HG03575 (cell line): Measurements from ENCODE around the gene PLPPR3.
"Not testable (repeated sequence)": the region's sequence is repeated elsewhere in the genome, so short reads cannot be mapped to it uniquely, and the experiment has no call there.

ENCODE experiments used
- ATAC-seq: cut with Tn5 transposase; IDR thresholded peaks from one replicate; pipeline ENCODE4 v1.9.1; 2021; ENCODE audit not compliant: unreplicated experiment, insufficient number of reproducible peaks, low FRiP score; ENCODE audit errors: extremely low read depth

The PLPPR3 gene

GRCh38 chr19:855142-855541, 33.4 kb upstream of the PLPPR3 start:
- no peak for ATAC-seq

- no peak for ATAC-seq
These were observed 32.8 kb upstream of the PLPPR3 start for GRCh38 chr19:854549-854948.

GRCh38 chr19:853614-854220, 32.0 kb upstream of the PLPPR3 start:
- not testable (repeated sequence) for ATAC-seq

- ATAC-seq: no peak
These were observed 31.3 kb upstream of the PLPPR3 start for GRCh38 chr19:853014-853585.

- no peak for ATAC-seq
These were observed 30.6 kb upstream of the PLPPR3 start, which contains the start of gene ELANE for GRCh38 chr19:852136-853013. Gene ELANE, plus strand, starts transcription at chr19:852303. Its CDS starts 26 bp downstream, at chr19:852329.

GRCh38 chr19:850979-851335, 29.2 kb upstream of the PLPPR3 start:
- no peak for ATAC-seq

GRCh38 chr19:850221-850978, 28.6 kb upstream of the PLPPR3 start:
- ATAC-seq: no peak

- not testable (repeated sequence) for ATAC-seq
These were observed 27.4 kb upstream of the PLPPR3 start for GRCh38 chr19:849195-849594.

GRCh38 chr19:848386-848921, 26.7 kb upstream of the PLPPR3 start:
- ATAC-seq: no peak

GRCh38 chr19:845707-846521, 24.2 kb upstream of the PLPPR3 start:
- ATAC-seq: no peak

GRCh38 chr19:844546-844971, 22.8 kb upstream of the PLPPR3 start:
- no peak for ATAC-seq

GRCh38 chr19:843836-844545, 22.2 kb upstream of the PLPPR3 start:
- ATAC-seq: no peak

- ATAC-seq: no peak
These were observed 21.6 kb upstream of the PLPPR3 start for GRCh38 chr19:843180-843835.

- not testable (repeated sequence) for ATAC-seq
These were observed 21.0 kb upstream of the PLPPR3 start for GRCh38 chr19:842802-843179.

GRCh38 chr19:840519-841206, 18.9 kb upstream of the PLPPR3 start, which contains the start of gene PRTN3:
Gene PRTN3, plus strand, starts transcription at chr19:840999. Its CDS starts 10 bp downstream, at chr19:841009.
- no peak for ATAC-seq

- ATAC-seq: no peak
These were observed 13.6 kb upstream of the PLPPR3 start for GRCh38 chr19:835210-835810.
